ENCODE data around the gene CCDC152. TPM values are rescaled to one million over a fixed set of nuclear protein-coding genes. Genes with fewer than 3 reads are reported as not detected.
"Not testable (repeated sequence)": the region's sequence is repeated elsewhere in the genome, so short reads cannot be mapped to it uniquely, and the experiment has no call there.

Gene CCDC152
- total RNA-seq, 4 donors from 2014 or later, result 0.07 to 0.29 (median 0.25) TPM; not detected in 1

GRCh38 chr5:42721484-42721883, 35.1 kb upstream of the CCDC152 start:
- intact Hi-C loops (cut with DNase I; ENCODE audit: low total_unique reads), result no loop called here
- no peak overlapping the region for H3K4me3 ChIP-seq (ENCODE audit: low read depth, poor library complexity, severe bottlenecking)
- DNase-seq (ENCODE audit: low spot score in 2 of 2), result no peak
- TF ChIP-seq POLR2A (IDR thresholded peaks at IDR 0.05) (no peak), CTCF (IDR thresholded peaks at IDR 0.05) (no peak)

GRCh38 chr5:42734531-42735058, 22.0 kb upstream of the CCDC152 start:
- H3K4me3 ChIP-seq (ENCODE audit: low read depth, poor library complexity, severe bottlenecking); intact Hi-C loops (cut with DNase I; ENCODE audit: low total_unique reads); DNase-seq (ENCODE audit: low spot score in 2 of 2): not testable (repeated sequence)
- 93 to 95% methylated on average over 15 to 21 of the region's 24 CpGs for WGBS, 2 donors

- DNase-seq (ENCODE audit: low spot score in 2 of 2), result no peak
- TF ChIP-seq POLR2A (IDR thresholded peaks at IDR 0.05) (no peak), CTCF (IDR thresholded peaks at IDR 0.05) (no peak)
- WGBS, 2 donors, result 91 to 100% methylated on average over 1 of the region's 1 CpG
- intact Hi-C loops (cut with DNase I; ENCODE audit: low total_unique reads), result no loop called here
- no peak overlapping the region for H3K4me3 ChIP-seq (ENCODE audit: low read depth, poor library complexity, severe bottlenecking)
These were observed 15.7 kb upstream of the CCDC152 start for GRCh38 chr5:42740920-42741319.

GRCh38 chr5:42745426-42745825, 11.2 kb upstream of the CCDC152 start:
- intact Hi-C loops (cut with DNase I; ENCODE audit: low total_unique reads), result no loop called here
- no peak for TF ChIP-seq CTCF (IDR thresholded peaks at IDR 0.05)
- TF ChIP-seq POLR2A (IDR thresholded peaks at IDR 0.05), result no peak
- WGBS, 2 donors, result 29 to 31% methylated on average over 4 of the region's 4 CpGs
- DNase-seq (ENCODE audit: low spot score in 2 of 2), result no peak
- H3K4me3 ChIP-seq (ENCODE audit: low read depth, poor library complexity, severe bottlenecking), result no peak overlapping the region

- 97 to 98% methylated on average over 3 of the region's 3 CpGs for WGBS, 2 donors
- no peak overlapping the region for H3K4me3 ChIP-seq (ENCODE audit: low read depth, poor library complexity, severe bottlenecking)
- DNase-seq (ENCODE audit: low spot score in 2 of 2), result no peak
- intact Hi-C loops (cut with DNase I; ENCODE audit: low total_unique reads), result no loop called here
- no peak for TF ChIP-seq CTCF (IDR thresholded peaks at IDR 0.05)
- no peak for TF ChIP-seq POLR2A (IDR thresholded peaks at IDR 0.05)
These were observed 10.8 kb upstream of the CCDC152 start for GRCh38 chr5:42745856-42746255.

GRCh38 chr5:42749020-42749419, 7.6 kb upstream of the CCDC152 start:
- TF ChIP-seq CTCF (IDR thresholded peaks at IDR 0.05), result no peak
- TF ChIP-seq POLR2A (IDR thresholded peaks at IDR 0.05), result no peak
- DNase-seq (ENCODE audit: low spot score in 2 of 2), result no peak
- no peak overlapping the region for H3K4me3 ChIP-seq (ENCODE audit: low read depth, poor library complexity, severe bottlenecking)
- intact Hi-C loops (cut with DNase I; ENCODE audit: low total_unique reads), result no loop called here
